ENCODE data around the gene SLC46A1. TPM values are rescaled to one million over a fixed set of nuclear protein-coding genes. Genes with fewer than 3 reads are reported as not detected.

The SLC46A1 gene
- total and polyA plus RNA-seq, 9 of the 15 experiments (the other 6 are each of a cell fraction or from before 2014, with no cell fraction given) = 0.24 to 5.5 (median 3.1) TPM

DNA sequence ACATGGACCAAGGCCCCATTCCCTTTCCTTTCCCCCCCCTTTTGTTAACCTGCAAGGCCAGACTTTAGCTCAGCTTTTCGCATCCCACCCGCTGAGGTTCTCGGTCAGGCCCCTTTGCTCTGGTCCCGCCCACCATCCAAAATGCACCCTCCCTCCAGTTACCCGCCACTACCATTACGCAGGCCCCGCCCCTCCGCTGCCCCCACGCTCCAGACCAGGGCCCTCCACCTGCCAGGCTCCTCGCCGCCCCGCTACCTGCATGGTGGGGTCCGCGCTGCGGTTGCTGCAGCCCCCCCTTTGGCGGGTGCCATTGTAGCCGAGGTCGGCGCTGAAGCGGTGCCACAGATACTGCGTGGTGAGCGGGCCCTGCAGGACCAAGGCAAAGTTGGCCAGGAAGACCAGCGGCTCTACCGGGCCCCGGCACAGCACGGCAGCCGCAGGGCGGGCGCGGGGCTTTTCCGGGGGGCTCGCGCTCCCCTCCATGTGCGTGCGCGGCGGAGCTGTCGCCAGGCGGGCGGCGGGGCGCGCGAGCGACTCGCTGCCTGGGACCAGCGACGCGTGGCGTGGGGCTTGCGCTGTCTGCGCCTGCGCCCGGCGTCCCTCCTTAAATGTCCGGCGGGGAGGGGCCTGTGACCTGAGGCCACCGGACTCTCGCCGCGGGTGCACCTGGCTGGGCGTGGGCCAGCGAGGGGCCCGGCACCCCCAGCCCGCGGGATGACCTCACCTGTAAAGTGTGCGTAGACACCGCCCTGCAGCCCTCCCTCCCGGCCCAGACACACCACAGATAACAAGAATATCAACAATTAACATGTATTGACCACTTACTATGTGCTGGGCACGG lies at the start of gene SLC46A1 (continued):
- TF ChIP-seq GATAD2B (IDR thresholded peaks at IDR 0.05; ENCODE audit: borderline replicate concordance) (peak; percentile 55; the same call in 1 of the 2 replicates), E2F6 (IDR thresholded peaks at IDR 0.05; ENCODE audit: borderline replicate concordance in 1 of 2, extremely low read depth in 1 of 2, insufficient read depth in 1 of 2, insufficient read length in 1 of 2, low read depth in 1 of 2, low read length in 1 of 2, poor library complexity in 1 of 2, severe bottlenecking in 1 of 2) (peak; percentile 68 to 86), FOS (IDR thresholded peaks at IDR 0.05; ENCODE audit: extremely low read depth, insufficient read length) (no peak), PHF20 (IDR thresholded peaks at IDR 0.05; ENCODE audit: partially characterized antibody) (peak; percentile 33), CC2D1A (IDR thresholded peaks at IDR 0.05) (no peak), ZNF592 (IDR thresholded peaks at IDR 0.05) (peak; percentile 24; the same call in 1 of the 2 replicates), TBP (optimal IDR thresholded peaks at IDR 0.05; ENCODE audit: low read depth, low read length) (peak; percentile 21), ZFX (CRISPR knock-in tag; IDR thresholded peaks at IDR 0.05) (peak; percentile 35; the same call in 1 of the 2 replicates), SRF (CRISPR knock-in tag; IDR thresholded peaks at IDR 0.05) (0 out of 4 replicates have a peak, but pooled peaks of 1 of the 2 experiments have one; percentile 5), VEZF1 (CRISPR knock-in tag; IDR thresholded peaks at IDR 0.05) (peak; percentile 59; the same call in 1 of the 2 replicates), SAFB (IDR thresholded peaks at IDR 0.05; ENCODE audit: borderline replicate concordance, low read depth, low read length) (peak; percentile 60), CXXC5 (CRISPR knock-in tag; IDR thresholded peaks at IDR 0.05) (peak; percentile 61), ESRRA (IDR thresholded peaks at IDR 0.05; ENCODE audit: borderline replicate concordance, low read depth) (0 out of 2 replicates have a peak, but pooled peaks have one; percentile 22), MCM2 (IDR thresholded peaks at IDR 0.05; ENCODE audit: low read depth) (no peak), HDAC1 (IDR thresholded peaks at IDR 0.05) (0 out of 4 replicates have a peak, but pooled peaks of 1 of the 2 experiments have one; percentile 40), SUPT5H (IDR thresholded peaks at IDR 0.05) (peak; percentile 54), FOXM1 (IDR thresholded peaks at IDR 0.05; ENCODE audit: low read depth) (no peak), FOXM1 (CRISPR knock-in tag; IDR thresholded peaks at IDR 0.05; ENCODE audit: low read depth) (no peak), YY1 (IDR thresholded peaks at IDR 0.05; ENCODE audit: borderline replicate concordance in 1 of 3, control insufficient read depth in 1 of 3, extremely low read depth in 1 of 3, insufficient read depth in 3 of 3, insufficient read length in 1 of 3, insufficient replicate concordance in 2 of 3, low read depth in 1 of 3, low read length in 2 of 3) (peak in 1 of 3 experiments; percentile 5)

Data from K562 (cell line).